ENCODE measurements around the gene OOSP2.

The OOSP2 gene, protein sequence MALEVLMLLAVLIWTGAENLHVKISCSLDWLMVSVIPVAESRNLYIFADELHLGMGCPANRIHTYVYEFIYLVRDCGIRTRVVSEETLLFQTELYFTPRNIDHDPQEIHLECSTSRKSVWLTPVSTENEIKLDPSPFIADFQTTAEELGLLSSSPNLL

DNA sequence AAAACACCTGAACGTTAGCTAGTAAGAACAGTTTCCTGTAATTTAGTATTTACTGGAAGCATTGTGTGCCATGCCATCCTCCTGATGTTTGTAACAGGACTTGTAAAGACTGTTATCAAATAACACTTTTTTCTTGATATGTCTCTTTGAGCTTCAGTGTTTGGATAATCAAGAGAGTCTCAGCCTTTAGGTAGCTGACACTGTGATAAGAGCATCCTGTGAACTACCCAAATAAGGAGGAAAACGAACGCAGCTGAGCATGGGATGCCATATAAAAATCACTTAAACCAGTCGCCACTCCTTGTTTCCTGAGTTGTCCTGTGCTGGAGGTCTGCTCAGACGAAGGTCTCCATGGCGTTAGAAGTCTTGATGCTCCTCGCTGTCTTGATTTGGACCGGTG, at the start of gene OOSP2:
Gene OOSP2, plus strand, starts transcription at position 301 of the 400 bp plus-strand sequence. Its CDS starts 51 bp downstream, at position 352.
- TF ChIP-seq, protein P1, sequence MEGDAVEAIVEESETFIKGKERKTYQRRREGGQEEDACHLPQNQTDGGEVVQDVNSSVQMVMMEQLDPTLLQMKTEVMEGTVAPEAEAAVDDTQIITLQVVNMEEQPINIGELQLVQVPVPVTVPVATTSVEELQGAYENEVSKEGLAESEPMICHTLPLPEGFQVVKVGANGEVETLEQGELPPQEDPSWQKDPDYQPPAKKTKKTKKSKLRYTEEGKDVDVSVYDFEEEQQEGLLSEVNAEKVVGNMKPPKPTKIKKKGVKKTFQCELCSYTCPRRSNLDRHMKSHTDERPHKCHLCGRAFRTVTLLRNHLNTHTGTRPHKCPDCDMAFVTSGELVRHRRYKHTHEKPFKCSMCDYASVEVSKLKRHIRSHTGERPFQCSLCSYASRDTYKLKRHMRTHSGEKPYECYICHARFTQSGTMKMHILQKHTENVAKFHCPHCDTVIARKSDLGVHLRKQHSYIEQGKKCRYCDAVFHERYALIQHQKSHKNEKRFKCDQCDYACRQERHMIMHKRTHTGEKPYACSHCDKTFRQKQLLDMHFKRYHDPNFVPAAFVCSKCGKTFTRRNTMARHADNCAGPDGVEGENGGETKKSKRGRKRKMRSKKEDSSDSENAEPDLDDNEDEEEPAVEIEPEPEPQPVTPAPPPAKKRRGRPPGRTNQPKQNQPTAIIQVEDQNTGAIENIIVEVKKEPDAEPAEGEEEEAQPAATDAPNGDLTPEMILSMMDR (IDR thresholded peaks at IDR 0.05; ENCODE audit: low read length): no peak
- no peak for TF ChIP-seq EZH2 (IDR thresholded peaks at IDR 0.05; ENCODE audit: borderline replicate concordance, low read length)
- Histone ChIP-seq H3K9ac (ENCODE audit: low read length) (no peak within 1 kb of the TSS), H3K9me2 (ENCODE audit: low read depth, low read length) (no peaks in the 10 kb centered on the region), H3K27me3 (ENCODE audit: insufficient read depth, low read length) (no peaks in the 10 kb centered on the region), H3F3A (ENCODE audit: insufficient read depth, low read length) (no peaks in the 10 kb centered on the region), H4K20me1 (ENCODE audit: insufficient read depth, low read length) (no peaks in the 10 kb centered on the region), H3K27ac (ENCODE audit: low read depth, low read length, poor library complexity, severe bottlenecking) (no peak within 1 kb of the TSS), H2AFZ (ENCODE audit: low read length) (no peak within 1 kb of the TSS), H3K4me1 (ENCODE audit: insufficient read depth, low read length, severe bottlenecking) (no peaks in the 10 kb centered on the region), H3K36me3 (ENCODE audit: insufficient read depth, low read length) (no peaks in the 10 kb centered on the region), H3K79me2 (ENCODE audit: insufficient read depth, low read length) (no peaks in the 10 kb centered on the region), H3K9me3 (ENCODE audit: low read length) (no peaks in the 10 kb centered on the region), H3K4me3 (ENCODE audit: low read depth, low read length, poor library complexity, severe bottlenecking) (no peak within 1 kb of the TSS), H3K4me2 (ENCODE audit: low read length) (no peak within 1 kb of the TSS)

DNA sequence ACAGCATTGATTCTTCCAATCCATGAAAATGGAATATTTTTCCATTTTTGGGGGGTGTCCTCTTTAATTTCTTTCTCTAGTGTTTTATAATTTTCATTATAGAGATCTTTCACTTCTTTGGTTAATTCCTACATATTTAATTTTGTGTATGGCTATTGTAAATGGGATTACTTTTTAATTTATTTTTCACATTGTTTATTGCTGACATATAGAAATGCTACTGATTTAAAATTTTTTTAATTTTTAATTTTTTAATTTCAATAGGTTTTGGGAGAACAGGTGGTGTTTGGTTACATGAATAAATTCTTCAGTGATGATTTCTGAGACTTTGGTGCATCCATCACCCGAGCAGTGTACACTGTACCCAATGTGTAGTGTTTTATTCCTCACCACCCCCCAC, 49.8 kb upstream of the OOSP2 start:
- Histone ChIP-seq H3K4me1 (ENCODE audit: insufficient read depth, low read length, severe bottlenecking) (no peaks in the 10 kb centered on the region), H3K9me2 (ENCODE audit: low read depth, low read length) (no peaks in the 10 kb centered on the region), H3K27ac (ENCODE audit: low read depth, low read length, poor library complexity, severe bottlenecking) (no peak overlapping the region), H3K9ac (ENCODE audit: low read length) (no peak overlapping the region), H3K4me2 (ENCODE audit: low read length) (no peak overlapping the region), H3K36me3 (ENCODE audit: insufficient read depth, low read length) (no peaks in the 10 kb centered on the region), H4K20me1 (ENCODE audit: insufficient read depth, low read length) (no peaks in the 10 kb centered on the region), H3K79me2 (ENCODE audit: insufficient read depth, low read length) (no peaks in the 10 kb centered on the region), H3K9me3 (ENCODE audit: low read length) (no peaks in the 10 kb centered on the region), H2AFZ (ENCODE audit: low read length) (no peak overlapping the region), H3K4me3 (ENCODE audit: low read depth, low read length, poor library complexity, severe bottlenecking) (no peak overlapping the region), H3K27me3 (ENCODE audit: insufficient read depth, low read length) (no peaks in the 10 kb centered on the region), H3F3A (ENCODE audit: insufficient read depth, low read length) (no peaks in the 10 kb centered on the region)
- no peak for TF ChIP-seq EZH2 (IDR thresholded peaks at IDR 0.05; ENCODE audit: borderline replicate concordance, low read length)

DNA sequence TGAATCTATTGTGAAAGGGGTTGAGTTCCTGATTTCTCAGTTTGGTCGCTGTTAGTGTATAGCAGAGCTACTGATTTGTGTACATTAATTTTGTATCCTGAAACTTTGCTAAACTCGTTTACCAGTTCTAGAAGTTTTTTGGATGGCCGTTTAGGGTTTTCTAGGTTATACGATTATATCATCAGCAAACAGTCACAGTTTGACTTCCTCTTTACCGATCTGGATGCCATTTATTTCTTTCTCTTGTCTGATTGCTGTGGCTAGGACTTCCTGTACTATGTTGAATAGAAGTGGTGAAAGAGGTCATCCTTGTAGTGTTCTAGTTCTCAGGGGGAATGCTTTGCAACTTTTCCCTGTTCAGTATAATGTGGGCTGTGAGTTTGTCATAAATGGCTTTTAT, 47.8 kb upstream of the OOSP2 start:
- Histone ChIP-seq H3K27me3 (ENCODE audit: insufficient read depth, low read length) (no peaks in the 10 kb centered on the region), H3K27ac (ENCODE audit: low read depth, low read length, poor library complexity, severe bottlenecking) (no peak overlapping the region), H3K4me3 (ENCODE audit: low read depth, low read length, poor library complexity, severe bottlenecking) (no peak overlapping the region), H2AFZ (ENCODE audit: low read length) (no peak overlapping the region), H3K36me3 (ENCODE audit: insufficient read depth, low read length) (no peaks in the 10 kb centered on the region), H3F3A (ENCODE audit: insufficient read depth, low read length) (no peaks in the 10 kb centered on the region), H3K9me3 (ENCODE audit: low read length) (no peaks in the 10 kb centered on the region), H3K79me2 (ENCODE audit: insufficient read depth, low read length) (no peaks in the 10 kb centered on the region), H3K9ac (ENCODE audit: low read length) (no peak overlapping the region), H4K20me1 (ENCODE audit: insufficient read depth, low read length) (no peaks in the 10 kb centered on the region), H3K4me1 (ENCODE audit: insufficient read depth, low read length, severe bottlenecking) (no peaks in the 10 kb centered on the region), H3K4me2 (ENCODE audit: low read length) (no peak overlapping the region), H3K9me2 (ENCODE audit: low read depth, low read length) (no peaks in the 10 kb centered on the region)
- no peak for TF ChIP-seq EZH2 (IDR thresholded peaks at IDR 0.05; ENCODE audit: borderline replicate concordance, low read length)
- TF ChIP-seq, protein P1 (IDR thresholded peaks at IDR 0.05; ENCODE audit: low read length): no peak

DNA sequence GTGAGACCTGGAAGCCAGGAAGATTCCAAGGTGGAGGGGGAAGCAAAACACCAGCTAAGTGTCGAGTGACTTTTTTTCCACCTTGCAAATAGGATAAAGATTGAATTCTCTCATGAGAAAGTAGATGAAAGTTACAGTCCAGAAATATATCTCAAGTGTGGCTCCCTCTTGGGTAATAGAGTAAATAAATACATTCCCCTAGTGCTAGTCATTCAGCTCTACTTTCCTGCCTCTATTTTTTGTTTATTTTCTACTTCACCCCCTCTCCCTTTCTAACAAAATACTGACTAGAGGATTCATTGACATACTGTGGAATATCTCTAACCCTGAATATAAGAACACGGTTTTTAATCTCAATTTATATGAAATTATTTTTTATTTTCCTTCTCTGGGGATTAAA, 42.4 kb upstream of the OOSP2 start:
- TF ChIP-seq, protein P1 (IDR thresholded peaks at IDR 0.05; ENCODE audit: low read length): no peak
- TF ChIP-seq EZH2 (IDR thresholded peaks at IDR 0.05; ENCODE audit: borderline replicate concordance, low read length): no peak
- H3F3A ChIP-seq (ENCODE audit: insufficient read depth, low read length): no peaks in the 10 kb centered on the region
- no peaks in the 10 kb centered on the region for H3K79me2 ChIP-seq (ENCODE audit: insufficient read depth, low read length)
- H3K4me1 ChIP-seq (ENCODE audit: insufficient read depth, low read length, severe bottlenecking): no peaks in the 10 kb centered on the region
- H3K4me3 ChIP-seq (ENCODE audit: low read depth, low read length, poor library complexity, severe bottlenecking): no peak overlapping the region
- no peaks in the 10 kb centered on the region for H3K9me2 ChIP-seq (ENCODE audit: low read depth, low read length)
- H4K20me1 ChIP-seq (ENCODE audit: insufficient read depth, low read length): no peaks in the 10 kb centered on the region
- no peak overlapping the region for H3K4me2 ChIP-seq (ENCODE audit: low read length)
- no peak overlapping the region for H3K9ac ChIP-seq (ENCODE audit: low read length)
- H3K27ac ChIP-seq (ENCODE audit: low read depth, low read length, poor library complexity, severe bottlenecking): no peak overlapping the region
- no peaks in the 10 kb centered on the region for H3K9me3 ChIP-seq (ENCODE audit: low read length)
- no peaks in the 10 kb centered on the region for H3K36me3 ChIP-seq (ENCODE audit: insufficient read depth, low read length)
- no peaks in the 10 kb centered on the region for H3K27me3 ChIP-seq (ENCODE audit: insufficient read depth, low read length)
- no peak overlapping the region for H2AFZ ChIP-seq (ENCODE audit: low read length)

All from OCI-LY1 (cell line).